NCI-H1105 treated with DMSO at 0.1 percent for 48 hours (cell line): ENCODE results near the gene MMP11.
A peak's percentile ranks its signal among the peaks of the same experiment; 100 is the strongest.

ENCODE experiments used
- DNase-seq: peaks from one replicate; lab custom pipeline; 2025; lab: John Stamatoyannopoulos, UW

Gene MMP11

DNA sequence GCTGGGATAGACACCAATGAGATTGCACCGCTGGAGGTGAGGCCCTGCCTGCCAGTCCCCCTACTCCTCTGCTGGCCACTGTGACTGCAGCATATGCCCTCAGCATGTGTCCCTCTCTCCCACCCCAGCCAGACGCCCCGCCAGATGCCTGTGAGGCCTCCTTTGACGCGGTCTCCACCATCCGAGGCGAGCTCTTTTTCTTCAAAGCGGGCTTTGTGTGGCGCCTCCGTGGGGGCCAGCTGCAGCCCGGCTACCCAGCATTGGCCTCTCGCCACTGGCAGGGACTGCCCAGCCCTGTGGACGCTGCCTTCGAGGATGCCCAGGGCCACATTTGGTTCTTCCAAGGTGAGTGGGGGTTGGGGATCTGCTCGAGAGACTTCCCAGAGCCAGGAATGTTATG, 8.4 kb downstream of the MMP11 start:
- DNase-seq: no peak

DNA sequence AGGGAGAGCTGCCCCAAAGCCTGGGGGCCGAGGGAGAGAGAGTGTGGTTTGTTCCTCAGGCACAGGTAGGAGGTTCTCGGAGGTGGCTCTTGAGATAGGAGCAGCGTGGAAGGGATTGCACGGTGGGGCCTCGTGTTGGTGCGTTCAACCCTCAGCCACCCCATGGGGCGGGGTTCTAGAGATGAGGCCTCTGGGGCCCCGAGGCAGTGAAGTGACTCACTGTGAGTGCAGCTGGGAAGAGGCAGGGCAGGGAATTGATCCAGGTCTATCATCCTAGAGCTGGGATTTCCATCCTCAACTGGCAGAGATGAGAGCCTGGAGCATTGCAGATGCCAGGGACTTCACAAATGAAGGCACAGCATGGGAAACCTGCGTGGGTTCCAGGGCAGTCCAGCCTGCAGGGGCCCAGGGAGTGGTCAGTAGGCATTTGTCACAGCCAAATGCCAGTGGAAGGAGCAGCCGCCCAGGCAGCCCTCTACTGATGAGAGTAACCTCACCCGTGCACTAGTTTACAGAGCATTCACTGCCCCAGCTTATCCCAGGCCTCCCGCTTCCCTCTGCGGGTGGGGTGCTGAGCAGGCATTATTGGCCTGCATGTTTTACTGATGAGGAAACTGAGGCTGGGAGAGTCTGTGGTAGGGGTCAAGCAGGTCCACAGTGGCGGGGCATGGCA, 9.0 kb downstream of the MMP11 start:
- DNase-seq: no peak

- DNase-seq: no peak
These were observed 9.6 kb downstream of the MMP11 start for GRCh38 chr22:23782252-23782651.

- DNase-seq: no peak
These were observed 10.1 kb downstream of the MMP11 start for GRCh38 chr22:23782703-23783102.

- DNase-seq: no peak
These were observed 10.9 kb downstream of the MMP11 start for GRCh38 chr22:23783265-23784150.

DNA sequence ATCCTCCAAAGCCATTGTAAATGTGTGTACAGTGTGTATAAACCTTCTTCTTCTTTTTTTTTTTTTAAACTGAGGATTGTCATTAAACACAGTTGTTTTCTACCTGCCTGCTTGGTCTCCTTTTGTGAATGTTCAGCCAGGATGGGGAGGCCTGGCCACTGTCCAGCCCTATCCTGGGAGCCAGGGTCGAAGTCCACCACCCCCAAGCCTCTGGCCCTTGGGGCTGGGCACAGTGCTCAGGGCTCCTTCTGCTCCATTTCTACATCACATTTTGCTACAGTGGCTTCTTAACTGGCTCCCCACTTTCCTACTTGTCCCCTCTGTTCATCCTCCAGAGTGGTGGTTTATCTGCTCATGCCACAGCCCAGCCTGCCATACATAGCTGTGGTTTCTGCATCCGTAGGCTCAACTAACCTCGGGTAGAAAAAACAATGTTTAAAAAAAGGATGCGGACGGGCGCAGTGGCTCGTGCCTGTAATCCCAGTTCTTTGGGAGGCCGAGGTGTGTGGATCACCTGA, 11.6 kb downstream of the MMP11 start:
- DNase-seq: no peak

GRCh38 chr22:23786261-23786710, 13.6 kb downstream of the MMP11 start:
- no peak for DNase-seq

- DNase-seq: peak; percentile 72
These were observed 14.3 kb downstream of the MMP11 start, which contains the start of gene SMARCB1 for GRCh38 chr22:23786752-23787599. TSS of gene SMARCB1 (plus strand) at chr22:23786966. CDS start at chr22:23787170, 204 bp downstream.

DNA sequence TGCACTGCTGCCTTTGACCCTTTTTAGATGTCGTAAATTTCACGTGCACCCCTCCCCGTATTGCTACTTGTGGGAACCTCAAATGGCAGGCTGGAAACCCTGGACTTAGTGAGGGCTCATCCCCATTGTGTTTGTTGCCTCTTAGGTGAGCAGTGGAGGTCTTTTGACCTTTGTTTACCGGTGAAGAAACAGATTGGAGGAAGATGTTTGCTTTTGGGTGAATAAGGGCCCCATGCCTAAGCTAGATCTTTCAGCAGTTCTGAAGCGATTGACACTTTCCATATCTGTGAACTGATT, 14.9 kb downstream of the MMP11 start:
- DNase-seq: no peak

- no peak for DNase-seq
These were observed 15.3 kb downstream of the MMP11 start for GRCh38 chr22:23787910-23788309.

DNA sequence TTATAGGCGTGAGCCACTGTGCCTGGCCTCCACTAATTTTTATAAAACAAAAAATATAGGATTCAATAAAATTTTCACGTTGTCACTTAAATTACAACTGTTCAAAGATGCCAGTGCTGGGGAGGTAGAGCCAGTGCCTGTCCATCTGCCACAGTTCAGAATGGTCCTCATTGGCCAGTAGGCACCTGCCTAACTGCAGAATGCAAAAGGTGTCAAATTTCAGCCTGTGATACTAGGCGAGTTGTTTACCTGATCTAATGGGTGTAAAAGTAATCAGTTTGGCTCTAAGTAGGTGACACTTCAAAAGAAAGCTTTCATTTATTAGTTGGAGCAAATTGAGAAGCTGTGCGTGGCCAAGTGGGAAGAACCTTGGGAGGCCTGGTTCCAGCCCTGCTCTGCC, 16.5 kb downstream of the MMP11 start:
- peak; percentile 59 for DNase-seq

DNA sequence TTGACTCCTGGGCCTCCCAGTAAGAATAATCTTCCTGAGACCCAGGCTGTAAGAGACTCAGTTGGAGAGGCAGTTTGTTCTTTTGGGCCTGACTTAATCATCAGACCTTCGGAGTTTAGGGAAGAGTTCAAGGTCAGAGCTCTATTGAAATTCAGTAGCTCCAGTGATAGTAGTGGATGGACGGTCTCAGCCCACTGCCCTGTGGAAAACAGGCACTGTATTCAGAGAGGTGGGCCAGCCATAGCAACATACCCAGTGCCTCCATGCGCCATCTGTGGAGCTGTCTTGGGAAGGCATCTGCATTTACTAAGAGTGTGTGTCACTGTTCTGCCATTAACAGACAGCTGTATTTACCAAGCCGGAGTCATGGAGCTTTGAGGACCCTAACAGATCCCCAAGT, 17.0 kb downstream of the MMP11 start:
- no peak for DNase-seq

GRCh38 chr22:23790819-23791737, 18.4 kb downstream of the MMP11 start:
- no peak for DNase-seq

DNA sequence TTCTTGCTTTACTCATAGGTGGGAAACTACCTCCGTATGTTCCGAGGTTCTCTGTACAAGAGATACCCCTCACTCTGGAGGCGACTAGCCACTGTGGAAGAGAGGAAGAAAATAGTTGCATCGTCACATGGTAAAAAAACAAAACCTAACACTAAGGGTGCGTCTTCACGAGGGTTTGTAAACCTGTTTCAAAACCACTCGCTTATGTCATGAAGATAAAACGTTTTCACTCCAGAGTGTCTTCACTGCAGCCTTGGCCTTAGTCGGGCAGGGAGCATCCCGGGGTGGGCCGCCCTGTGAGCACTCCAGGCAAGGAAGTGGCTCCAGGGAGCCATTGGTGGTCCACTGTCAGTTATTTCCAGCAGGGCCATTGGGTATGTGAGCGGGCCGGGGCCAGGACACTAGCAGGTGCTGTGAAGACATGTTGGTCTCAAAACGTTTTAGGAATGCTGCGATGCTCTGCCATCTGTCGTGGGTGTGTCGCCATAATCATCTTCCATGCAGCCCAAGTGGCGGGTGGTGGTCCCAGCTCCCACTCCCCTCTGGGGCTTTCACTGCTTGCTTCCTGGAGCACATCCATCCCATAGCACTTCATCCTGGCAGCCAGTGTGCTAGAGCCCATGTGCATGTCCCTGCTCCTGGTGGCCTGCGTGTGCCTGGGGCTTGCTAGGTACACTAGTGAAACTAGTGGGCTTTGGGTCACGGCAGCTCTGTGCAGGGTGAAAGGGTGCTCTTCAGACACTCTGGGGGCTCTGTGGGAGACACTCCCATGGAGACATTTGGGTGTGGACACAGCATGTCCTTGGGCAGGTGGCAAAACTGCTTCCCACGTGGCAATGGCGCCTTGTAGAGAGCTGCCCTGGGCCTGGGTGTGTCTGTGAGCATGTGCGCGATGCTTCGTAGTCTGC, 19.3 kb downstream of the MMP11 start:
- DNase-seq: no peak

DNA sequence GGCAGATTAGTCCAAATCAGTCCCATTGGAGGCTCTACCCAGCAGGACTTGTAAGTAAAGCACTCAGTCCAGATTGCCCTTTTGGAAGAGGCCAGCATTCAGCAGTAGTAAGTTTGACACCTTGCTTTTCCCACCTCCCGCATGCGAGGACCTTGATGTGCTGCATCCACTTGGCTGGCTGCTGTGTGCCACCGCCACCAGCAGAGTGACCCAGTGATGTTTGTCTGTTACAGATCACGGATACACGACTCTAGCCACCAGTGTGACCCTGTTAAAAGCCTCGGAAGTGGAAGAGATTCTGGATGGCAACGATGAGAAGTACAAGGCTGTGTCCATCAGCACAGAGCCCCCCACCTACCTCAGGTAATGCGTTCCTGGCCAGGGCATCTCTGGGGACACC, 20.7 kb downstream of the MMP11 start:
- no peak for DNase-seq

DNA sequence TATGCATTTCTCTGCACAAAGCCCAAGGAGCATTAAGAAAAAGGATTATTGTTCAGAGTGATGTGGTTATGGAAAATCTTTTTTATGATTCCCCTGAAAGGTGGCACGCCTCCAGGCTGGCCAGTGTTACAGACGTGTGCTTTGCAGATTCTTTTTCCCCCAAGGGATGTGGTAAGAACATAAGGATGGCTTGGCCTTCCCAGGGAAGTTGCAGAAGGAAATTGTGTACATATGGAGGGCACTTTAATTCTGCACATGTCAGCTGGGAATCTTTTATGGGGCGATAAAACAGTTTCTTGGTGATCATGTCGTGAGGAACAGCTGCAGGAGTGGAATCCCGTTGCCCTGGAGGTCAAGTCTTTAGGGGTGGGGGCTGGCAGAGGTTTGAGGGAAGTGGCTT, 23.8 kb downstream of the MMP11 start:
- DNase-seq: no peak

DNA sequence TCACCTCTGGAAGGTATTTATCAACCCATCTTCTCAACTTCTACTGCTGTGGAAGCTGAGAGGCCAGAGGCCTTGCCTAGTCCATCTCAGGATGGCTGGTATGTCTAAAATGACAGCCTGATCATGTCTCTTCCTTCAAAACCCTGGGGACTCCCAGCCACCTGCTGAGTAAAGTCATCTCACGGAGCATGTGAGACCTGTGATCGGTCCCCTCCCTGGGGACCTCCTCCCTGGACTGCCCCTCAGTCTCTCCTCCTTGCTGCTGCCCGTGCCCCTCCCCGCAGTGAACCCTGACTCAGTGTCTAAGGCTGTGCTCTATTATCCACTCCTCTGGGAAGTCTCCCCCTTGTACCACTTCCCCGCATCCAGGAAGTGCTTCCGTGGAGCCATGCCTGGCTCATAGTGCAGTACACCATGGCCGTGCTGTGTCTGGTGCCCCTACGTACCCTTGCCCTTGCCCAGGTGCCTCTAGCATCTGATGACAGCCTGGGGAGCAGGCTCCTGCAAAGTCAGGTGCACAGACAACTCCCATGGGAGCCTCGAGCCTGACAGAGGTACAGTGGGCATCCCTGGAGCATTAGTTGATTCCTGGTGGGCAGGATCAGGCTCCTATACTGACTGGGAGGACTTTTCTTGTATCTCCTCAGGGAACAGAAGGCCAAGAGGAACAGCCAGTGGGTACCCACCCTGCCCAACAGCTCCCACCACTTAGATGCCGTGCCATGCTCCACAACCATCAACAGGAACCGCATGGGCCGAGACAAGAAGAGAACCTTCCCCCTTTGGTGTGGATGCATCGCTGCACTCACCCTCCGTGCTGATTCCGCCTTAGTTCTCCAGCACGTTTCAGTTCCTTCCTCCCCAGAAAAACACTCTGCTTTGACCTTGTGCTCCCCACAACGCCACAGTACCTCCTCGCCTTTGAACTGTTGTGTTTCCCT, 27.9 kb downstream of the MMP11 start:
- no peak for DNase-seq

GRCh38 chr22:23801238-23801821, 28.7 kb downstream of the MMP11 start:
- DNase-seq: no peak
